ENCODE measurements around the gene PPIA.
"Not testable (repeated sequence)": the region's sequence is repeated elsewhere in the genome, so short reads cannot be mapped to it uniquely, and the experiment has no call there.

PPIA gene

DNA sequence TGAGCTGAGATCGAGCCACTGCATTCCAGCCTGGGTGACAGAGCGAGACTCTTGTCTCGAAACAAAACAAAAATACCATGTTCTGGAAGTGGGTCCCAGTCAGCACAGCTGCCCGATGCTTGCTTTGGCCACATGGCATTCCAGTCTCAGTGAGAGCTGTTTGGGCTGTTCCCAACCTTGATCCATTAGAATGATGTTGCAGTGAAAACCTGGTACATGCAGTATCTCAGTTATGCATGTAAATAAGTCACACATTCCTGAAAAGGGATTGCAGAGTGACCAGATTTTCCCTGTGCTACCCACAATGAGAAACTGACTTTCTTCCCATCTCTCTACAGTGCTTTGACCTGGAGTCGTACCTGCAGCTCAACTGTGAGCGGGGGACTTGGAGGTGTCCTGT, 32.4 kb upstream of the PPIA start:
- no peak for DNase-seq (ENCODE audit: low spot score)

DNA sequence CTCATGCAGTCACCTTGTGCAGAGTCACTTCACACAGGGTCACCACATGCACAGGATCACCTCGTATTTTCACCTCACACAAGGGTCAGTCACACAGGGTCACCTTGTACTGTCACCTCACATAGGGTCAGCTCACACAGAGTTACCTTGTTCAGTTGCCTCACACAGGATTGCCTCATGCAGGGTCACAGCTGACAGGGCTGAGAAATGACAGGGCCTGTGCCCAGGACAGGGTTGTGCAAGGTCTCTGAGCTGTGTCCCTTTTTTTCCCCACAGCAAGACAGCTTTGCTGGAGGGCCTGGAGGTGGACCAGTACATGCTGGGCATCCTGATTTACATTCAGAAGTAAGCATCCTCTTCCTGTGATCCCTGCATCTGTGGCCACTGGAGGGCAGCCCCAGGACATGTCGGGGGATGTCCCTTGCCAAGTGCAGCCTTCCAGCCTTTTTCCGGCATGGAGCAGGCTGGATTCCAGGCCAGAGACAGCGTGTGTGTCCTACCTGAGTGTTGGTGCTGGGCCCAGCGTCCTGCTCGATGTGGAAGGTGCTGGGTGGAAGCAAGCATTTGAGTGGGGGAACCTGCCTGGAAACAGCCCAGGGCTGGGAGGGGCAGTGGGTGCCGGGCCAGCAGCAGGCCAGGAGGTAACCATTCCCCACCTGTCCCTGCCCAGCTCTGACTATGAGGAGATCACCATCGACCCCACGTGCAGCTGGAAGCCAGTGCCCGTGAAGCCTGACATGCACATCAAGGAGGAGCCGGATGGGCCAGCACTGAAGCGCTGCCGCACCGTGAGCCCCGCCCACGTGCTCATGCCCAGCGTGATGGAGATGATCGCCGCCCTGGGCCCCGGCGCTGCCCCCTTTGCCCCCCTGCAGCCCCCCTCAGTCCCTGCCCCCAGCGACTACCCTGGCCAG, 31.6 kb upstream of the PPIA start:
- DNase-seq (ENCODE audit: low spot score): peak; percentile 14

DNA sequence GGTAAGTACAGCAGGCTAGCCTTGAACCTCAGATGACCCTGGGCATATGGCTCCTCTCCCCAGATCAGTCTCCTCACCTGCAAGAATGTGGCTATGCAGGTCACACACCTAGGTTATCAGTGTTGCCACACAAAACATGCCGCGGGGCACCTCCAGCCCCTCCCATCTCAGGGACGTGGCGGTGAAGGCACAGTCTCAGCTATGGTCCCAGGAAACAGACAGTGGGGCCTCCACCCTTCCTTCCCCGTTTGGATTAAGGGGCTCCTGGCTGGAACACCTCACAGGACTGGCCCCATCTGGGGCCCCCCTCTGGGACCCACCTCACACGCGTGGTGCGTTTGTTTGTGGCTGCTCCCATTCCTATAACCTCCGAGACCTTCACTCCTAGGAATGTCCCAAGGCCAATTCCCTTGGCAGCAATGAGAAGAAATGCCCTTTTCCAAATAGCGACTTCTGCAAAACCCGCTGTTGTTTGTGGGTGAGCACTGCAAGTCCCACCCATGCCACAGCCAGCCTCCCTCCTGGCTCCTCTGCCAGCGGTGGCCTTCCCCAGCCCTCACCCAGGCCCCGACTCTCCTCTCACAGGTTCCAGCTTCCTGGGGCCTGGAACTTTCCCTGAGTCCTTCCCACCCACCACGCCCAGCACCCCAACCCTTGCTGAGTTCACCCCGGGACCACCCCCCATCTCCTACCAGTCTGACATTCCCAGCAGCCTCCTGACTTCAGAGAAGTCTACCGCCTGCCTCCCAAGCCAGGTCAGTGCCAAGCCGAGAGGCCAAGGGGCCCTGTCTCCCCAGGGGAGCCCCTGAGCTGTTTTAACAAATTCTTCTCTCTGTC, 30.7 kb upstream of the PPIA start:
- no peak for DNase-seq (ENCODE audit: low spot score)

DNA sequence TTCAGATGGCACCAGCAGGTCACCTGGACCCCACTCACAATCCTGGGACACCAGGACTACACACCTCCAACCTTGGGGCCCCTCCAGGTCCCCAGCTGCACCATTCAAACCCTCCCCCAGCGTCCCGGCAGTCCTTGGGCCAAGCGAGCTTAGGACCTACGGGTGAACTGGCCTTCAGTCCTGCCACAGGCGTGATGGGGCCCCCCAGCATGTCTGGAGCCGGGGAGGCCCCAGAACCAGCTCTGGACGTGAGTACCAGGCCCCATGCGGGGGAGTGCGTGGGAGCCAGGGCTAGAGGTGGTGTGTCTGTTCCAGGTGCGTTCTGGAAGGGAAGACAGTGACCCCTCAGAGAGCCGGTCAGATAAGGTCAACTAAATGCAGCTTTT, 30.1 kb upstream of the PPIA start:
- no peak for DNase-seq (ENCODE audit: low spot score)

DNA sequence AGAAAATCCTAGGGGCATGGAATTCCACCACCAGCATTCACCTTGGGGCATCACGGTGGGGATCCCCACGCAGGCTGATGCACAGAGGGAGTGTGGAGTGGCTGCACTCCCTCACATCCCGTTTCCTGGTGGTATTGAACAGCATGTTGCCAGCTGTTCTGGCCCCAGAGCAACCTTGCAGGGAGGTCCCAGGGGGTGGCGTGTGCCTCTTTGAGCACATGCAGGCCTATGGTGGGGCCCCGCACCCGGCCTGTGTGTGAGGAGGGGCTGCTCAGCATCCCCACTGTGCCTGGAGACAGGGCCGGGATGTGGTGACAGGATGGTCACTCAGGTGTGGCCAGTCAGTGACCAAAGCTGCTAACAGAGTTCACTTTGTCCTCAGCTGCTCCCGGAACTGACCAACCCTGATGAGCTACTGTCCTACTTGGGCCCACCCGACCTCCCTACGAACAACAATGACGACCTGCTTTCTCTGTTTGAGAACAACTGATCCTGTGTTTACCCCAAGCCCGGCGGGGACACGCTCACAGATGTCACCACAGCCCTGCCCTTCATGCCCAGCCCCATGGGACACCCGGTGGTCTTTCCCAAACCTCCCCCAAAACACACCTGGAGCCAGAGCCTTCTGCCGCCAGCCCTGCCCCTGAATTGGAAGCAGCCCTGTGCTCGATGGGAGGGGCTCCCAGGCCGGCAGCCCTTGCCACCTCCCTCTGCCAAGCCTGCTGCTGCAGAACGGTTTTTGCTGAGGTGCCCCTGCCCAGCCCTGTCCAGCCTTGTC, 29.2 kb upstream of the PPIA start:
- no peak for DNase-seq (ENCODE audit: low spot score)

DNA sequence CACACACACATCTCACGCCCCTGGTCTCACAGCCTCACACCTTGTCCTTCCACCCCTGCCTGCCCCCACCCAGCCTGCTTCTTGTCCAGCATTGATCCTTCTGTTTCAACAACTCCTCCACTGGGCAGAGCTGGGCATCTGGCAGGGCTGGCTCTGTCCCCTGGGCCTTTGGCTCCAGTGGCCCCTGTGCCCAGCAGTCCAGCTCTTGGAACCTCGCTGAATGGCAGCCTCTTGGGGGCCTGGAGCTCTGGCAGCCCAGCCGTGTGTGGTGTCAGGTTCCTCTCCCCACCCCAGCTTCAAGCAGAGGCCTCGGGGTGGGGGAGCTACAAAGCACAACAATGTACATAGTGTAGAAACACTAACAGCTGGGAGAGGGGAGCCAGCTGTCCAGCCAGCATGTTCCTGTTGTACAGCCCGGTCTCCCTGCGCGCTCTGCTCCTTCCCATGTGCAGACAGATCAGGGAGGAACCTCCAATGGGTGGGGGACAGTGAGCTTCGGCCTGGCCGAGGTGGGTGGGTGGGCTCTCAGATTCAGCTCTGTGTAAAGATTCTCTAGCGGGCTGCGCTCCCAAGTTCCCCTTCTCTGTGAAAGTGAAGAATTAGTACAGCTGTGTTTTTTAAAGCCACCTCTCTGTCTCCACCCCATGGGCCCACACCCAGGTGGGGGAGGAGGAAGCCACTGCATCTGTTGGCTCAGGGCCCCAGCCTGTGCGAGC, 28.4 kb upstream of the PPIA start:
- DNase-seq (ENCODE audit: low spot score): no peak

DNA sequence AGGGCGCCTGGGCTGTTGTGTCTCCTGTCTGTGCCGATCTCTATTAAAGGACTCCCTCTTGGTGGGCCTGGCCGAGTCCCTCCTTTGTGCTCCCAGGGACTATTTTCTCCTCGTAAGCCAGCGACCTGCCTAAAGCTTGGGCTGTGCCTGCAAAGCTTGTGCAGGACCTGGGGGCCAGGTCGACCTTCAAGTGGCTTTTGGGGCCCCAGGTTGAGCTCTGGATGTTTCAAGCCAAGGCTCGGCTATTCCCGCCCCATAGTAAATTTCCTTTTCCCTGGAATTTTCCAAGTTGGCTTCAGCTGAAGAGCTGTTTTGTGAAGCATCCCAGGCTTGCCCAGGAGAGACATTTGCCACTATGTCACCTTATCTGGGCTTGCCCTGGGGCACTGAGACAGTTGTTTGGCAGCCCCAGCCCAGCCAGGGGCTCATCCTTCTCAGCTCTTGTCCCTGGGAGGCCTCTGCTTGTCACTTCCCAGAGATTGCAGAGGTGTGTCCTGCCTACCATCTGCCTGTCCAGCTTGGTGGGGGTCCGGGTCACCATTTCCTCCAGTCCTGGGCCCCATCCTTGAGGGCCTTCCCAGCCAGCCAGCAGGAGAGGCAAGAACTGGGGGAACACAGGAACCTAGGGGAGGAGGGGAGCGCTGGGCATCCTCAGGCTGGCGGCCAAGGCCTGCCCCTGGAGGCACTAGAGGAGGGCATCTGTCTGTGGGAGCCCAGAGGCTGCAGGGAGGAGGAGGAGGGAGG, 27.7 kb upstream of the PPIA start:
- DNase-seq (ENCODE audit: low spot score): no peak

DNA sequence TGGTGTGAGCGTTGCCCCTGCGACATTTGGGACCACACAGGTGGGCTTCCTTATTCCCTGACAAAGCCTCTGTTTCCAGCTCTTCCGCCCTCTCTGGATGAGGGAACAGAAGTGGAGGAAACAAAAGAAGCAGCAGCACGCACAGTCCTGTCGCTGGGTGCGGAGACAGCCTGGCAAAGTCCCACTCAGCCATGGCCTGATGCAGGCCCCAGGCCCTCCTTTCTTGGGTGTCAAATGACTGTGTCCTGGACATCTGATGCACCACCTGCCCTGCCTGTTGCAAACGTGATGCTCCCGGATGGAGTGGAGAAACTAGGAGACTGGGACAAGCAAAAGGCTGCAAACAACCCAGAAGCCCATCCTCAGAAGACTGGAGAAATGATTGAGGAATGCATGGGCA, 27.1 kb upstream of the PPIA start:
- DNase-seq (ENCODE audit: low spot score): no peak

DNA sequence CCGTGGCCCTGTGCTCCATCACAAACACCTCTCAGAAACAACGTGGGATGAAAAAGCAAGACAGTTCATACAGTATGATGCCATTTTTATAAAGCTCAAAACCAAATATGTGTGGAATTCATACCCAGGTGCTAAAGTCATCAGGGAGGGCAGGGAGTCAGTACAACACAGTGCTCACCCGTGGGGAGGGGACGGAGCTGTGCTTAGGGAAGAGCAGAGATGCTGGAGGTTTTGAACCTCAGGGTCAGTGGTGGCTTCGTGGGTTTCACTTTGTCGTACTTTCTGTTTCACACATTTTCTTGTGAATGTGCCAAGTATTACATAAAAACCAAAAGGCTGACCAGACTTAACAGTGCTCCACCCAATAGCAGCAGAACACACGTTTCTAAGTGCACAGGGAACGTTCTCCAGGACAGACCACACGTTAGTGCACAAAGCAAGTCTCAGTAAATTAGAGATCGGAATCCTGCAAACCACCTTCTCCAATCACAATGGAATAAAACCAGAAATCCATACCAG, 26.6 kb upstream of the PPIA start:
- DNase-seq (ENCODE audit: low spot score): no peak

DNA sequence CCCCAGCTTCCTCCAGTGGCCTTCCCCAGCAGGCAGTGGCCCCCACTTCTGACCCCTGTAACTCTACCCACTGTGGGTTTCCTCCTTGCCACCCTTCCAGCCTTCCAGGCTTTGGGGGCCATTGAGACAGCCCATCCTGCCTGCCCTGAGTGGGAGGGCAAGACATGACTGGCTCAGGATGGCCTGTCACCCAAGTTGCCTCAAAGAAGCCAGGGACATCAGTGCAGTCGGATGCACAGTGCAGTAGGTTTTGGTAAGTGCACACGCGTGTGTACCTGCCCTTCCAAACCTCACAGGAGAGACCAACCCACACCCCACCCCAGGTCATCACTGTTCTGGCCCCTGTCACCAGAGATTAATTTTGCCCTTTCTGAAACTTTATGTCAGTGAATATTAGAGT, 25.1 kb upstream of the PPIA start:
- DNase-seq (ENCODE audit: low spot score): no peak

DNA sequence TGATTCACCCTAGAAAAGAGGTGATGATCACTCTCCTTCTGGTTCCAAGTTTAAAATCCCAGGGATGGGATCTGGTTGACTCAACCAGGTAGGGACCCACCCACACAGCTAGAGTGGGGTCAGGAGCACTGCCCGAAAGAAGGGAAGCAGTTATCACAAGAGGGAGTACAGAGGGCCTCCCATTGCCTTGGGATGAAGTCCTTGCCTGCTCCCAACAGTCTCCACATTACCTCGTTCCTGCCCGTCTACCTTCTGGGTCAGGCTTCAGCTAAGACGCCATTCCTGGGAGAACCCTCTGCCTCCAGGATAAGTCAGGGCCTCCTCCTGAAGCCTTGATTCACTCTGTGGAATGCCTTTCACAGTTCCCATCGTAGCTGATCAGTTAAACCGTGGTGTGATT, 24.0 kb upstream of the PPIA start:
- no peak for DNase-seq (ENCODE audit: low spot score)

DNA sequence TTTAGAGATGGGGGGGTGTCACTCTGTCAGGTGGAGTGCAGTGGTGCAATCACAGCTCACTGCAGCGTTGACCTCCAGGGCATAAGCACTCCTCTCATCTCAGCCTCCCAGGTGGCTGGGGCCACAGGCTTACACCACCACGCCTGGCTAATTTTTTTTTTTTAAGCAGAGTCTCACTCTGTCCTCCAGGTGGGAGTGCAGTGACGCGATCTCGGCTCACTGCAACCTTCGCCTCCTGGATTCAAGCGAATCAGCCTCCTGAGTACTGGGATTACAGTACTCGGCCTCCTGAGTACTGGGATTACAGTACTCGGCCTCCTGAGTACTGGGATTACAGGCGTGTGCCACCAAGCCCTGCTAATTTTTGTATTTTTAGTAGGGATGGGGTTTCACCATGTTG, 23.6 kb upstream of the PPIA start:
- DNase-seq (ENCODE audit: low spot score): no peak

DNA sequence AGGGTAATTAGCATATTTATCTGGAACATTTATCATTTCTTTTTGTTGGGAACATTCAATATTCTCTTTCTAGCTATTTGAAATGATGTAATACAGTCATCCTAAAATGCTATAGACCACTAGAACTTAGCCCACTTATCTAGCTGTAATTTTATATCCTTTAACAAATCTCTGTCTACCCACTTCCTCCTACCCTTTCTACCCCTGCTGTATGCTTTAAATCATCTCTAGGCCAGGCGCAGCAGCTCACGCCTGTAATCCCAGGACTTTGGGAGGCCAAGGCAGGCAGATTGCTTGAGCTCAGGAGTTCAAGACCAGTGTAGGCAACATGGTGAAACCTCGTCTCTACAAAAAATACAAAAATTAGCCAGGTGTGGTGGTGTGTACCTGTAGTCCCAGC, 22.0 kb upstream of the PPIA start:
- not testable (repeated sequence) for DNase-seq (ENCODE audit: low spot score)

DNA sequence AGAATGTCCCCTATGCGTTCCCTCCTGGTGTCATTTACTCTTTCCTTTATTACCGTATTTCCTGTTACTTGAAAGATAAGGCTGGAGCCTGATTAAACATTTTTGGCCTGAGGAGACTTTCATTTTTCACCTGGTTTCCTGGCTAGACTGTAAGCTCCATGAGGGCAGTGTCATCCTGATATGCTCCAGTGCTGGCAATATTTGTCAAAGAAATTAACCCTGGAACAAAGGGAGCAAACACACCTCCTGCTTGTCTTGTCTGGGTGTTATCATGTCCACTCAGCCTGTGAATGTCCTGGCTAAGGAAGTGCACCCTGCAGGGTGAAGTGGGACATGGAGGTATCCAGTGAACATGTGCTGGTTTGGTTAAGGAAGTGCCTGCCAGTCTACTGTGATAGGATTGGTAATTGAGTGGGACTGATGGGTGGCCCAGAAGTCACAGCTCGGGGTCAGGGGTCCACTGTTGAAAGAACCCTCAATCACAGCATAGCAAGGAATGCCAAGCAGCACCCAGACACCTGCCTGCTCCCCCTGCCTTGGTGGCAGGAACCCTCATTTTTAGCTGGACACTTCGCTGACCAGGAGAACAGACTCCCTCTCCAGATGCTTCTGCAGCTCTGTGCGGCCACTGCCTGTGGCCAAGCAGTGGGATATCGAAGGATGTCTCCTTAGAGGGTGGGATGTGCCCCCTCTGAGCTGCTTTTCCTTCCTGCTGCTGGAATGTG, 20.9 kb upstream of the PPIA start:
- DNase-seq (ENCODE audit: low spot score): no peak

DNA sequence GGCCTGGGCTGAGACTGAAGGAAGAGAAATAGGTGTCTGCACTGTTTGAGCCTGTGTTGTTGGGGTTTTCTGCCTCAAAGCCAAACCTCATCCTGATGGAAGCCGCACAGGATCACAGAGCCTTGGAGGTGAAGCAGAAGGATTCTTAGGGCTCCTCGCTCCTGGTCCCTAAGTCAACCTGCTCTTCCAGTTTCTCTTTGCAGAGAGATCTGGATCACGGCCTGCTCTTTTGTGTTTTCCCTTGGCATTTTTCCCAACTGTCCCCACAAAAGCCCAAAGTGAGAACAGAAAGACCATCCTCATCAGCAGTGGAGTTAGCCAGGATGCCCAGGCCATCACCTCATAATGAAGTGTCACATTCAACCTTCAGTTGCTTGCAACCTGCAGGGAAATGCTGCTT, 20.3 kb upstream of the PPIA start:
- no peak for DNase-seq (ENCODE audit: low spot score)

DNA sequence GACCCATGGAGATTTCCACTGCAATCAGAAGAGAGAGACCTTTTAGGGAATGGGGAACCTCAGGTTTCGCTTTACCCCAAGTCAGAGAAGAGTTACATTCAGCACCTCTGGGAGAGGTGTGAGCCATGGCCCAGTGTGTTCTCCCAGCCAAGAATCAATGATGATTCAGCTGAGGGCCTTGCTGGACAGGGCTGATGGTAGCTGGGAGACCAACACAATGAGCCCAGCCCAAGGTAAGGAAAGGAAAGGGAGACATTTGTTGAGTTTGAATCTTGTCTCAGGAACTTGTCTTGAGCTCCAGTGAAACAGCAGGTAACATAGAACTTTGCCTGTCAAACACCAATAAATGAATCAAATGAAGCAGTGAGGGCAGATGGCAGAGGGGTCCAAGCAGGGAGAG, 14.0 kb upstream of the PPIA start:
- DNase-seq (ENCODE audit: low spot score): no peak

DNA sequence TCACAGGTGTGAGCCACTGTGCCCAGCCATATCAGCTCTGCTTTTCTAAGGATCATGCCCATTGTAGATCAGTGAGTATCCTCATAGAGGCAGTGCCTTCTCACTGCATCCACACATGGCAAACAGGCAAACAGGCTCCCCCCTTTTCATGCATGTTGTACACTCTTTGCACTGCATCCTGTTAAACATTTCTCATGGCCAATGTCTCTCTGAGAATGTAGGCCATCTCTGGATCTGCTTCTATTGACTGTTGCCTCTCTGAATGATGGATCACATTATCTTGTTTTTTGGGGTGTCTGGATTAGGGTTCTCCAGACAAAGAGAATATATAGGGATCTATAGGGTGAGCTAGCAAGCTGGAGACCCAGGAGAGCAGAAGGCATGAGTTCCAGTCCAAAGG, 13.1 kb upstream of the PPIA start:
- DNase-seq (ENCODE audit: low spot score): no peak

DNA sequence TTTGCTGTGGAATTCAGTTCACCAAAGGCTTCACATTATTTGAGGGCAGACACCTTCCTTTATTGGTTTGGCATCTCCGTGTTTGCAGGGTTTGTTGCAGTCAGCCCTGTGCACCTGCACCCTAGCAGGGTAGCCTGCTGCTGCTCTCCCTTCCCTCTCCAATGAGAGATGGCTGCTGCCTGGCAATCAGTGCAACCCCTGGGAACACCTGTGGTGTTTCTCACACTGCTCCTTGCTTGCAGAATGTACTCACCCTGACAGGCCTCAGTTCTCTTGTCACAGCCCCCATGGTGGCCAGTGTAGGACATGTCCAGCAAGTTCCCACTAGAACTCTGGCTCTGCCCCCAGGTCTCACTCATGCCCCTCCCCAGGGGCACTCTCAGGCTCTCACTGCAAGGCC, 12.1 kb upstream of the PPIA start:
- DNase-seq (ENCODE audit: low spot score): no peak

DNA sequence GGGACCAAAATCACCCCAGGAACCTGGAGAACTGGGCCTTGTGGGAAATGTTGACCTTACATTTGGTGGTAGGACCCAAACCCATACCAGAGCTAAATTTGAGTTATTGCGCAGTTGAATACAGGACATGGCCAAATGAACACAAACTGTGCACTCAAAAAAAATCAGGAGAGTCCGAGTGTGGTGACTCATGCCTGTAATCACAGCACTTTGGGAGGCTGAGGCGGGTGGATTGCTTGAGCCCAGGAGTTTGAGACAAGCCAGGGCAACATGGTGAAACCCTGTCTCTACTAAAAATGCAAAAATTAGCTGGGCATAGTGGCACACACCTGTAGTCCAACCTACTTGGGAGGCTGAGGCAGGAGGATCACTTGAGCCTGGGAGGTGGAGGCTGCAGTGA, 11.3 kb upstream of the PPIA start:
- DNase-seq (ENCODE audit: low spot score): not testable (repeated sequence)

DNA sequence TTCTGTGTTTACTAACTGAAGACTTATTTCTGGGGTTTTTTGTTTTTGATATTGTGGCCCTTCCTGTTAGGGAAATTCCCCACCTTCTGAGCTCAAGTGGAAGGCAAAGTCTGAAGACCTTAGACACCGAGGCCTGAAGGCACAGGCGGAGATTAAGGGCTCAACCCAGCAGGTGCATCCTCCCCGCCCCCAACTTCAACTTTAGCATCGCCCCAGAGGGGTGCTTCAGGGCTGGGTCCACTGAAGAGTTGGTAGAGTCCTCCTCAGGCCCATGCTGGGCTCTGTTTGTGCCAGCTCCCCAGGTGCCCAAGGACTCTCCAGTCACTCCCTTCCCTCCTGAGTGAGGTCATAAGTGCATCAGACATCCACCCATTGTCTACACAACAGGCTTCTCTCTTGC, 9.4 kb upstream of the PPIA start:
- DNase-seq (ENCODE audit: low spot score): no peak
